ENCODE measurements around the gene SLCO4A1. TPM values are rescaled to one million over a fixed set of nuclear protein-coding genes. Genes with fewer than 3 reads are reported as not detected.

The SLCO4A1 gene
- total and polyA plus RNA-seq, 9 of the 15 experiments (the other 6 are each of a cell fraction or from before 2014, with no cell fraction given) = 1.6 to 21.9 (median 12.8) TPM

DNA sequence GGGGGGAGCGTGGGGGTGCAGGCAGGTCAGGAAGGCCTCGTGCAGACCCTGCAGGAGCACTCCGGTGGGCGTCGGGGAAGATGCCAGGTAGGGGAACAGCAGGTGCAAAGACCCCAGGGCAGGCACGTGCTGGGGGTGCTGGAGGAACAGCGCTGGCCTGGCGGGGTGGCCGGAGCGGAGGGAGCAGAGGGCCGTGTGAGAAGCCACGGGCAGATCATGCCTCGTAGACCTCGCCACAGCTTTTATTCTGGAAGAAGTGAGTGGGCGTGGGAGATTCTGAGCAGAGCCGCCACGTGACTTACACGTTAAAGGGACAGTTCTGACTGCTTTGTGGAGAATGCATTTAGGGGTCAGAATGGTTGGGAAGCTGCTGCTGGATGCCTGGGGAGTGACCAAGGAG lies 75.6 kb downstream of the SLCO4A1 start (continued):
- TF ChIP-seq, protein P1, sequence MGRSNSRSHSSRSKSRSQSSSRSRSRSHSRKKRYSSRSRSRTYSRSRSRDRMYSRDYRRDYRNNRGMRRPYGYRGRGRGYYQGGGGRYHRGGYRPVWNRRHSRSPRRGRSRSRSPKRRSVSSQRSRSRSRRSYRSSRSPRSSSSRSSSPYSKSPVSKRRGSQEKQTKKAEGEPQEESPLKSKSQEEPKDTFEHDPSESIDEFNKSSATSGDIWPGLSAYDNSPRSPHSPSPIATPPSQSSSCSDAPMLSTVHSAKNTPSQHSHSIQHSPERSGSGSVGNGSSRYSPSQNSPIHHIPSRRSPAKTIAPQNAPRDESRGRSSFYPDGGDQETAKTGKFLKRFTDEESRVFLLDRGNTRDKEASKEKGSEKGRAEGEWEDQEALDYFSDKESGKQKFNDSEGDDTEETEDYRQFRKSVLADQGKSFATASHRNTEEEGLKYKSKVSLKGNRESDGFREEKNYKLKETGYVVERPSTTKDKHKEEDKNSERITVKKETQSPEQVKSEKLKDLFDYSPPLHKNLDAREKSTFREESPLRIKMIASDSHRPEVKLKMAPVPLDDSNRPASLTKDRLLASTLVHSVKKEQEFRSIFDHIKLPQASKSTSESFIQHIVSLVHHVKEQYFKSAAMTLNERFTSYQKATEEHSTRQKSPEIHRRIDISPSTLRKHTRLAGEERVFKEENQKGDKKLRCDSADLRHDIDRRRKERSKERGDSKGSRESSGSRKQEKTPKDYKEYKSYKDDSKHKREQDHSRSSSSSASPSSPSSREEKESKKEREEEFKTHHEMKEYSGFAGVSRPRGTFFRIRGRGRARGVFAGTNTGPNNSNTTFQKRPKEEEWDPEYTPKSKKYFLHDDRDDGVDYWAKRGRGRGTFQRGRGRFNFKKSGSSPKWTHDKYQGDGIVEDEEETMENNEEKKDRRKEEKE (IDR thresholded peaks at IDR 0.05; ENCODE audit: borderline replicate concordance in 1 of 2, control insufficient read depth in 1 of 2, low read depth in 2 of 2, low read length in 1 of 2) = no peak
- TF ChIP-seq KLF1 (tag; IDR thresholded peaks at IDR 0.05) (no peak), SMARCB1 (IDR thresholded peaks at IDR 0.05; ENCODE audit: insufficient read length, low read depth) (no peak), ZNF586 (CRISPR knock-in tag; conservative IDR thresholded peaks at IDR 0.05) (no peak), IRF2 (CRISPR knock-in tag; IDR thresholded peaks at IDR 0.05) (no peak)
- TF ChIP-seq, protein P2, sequence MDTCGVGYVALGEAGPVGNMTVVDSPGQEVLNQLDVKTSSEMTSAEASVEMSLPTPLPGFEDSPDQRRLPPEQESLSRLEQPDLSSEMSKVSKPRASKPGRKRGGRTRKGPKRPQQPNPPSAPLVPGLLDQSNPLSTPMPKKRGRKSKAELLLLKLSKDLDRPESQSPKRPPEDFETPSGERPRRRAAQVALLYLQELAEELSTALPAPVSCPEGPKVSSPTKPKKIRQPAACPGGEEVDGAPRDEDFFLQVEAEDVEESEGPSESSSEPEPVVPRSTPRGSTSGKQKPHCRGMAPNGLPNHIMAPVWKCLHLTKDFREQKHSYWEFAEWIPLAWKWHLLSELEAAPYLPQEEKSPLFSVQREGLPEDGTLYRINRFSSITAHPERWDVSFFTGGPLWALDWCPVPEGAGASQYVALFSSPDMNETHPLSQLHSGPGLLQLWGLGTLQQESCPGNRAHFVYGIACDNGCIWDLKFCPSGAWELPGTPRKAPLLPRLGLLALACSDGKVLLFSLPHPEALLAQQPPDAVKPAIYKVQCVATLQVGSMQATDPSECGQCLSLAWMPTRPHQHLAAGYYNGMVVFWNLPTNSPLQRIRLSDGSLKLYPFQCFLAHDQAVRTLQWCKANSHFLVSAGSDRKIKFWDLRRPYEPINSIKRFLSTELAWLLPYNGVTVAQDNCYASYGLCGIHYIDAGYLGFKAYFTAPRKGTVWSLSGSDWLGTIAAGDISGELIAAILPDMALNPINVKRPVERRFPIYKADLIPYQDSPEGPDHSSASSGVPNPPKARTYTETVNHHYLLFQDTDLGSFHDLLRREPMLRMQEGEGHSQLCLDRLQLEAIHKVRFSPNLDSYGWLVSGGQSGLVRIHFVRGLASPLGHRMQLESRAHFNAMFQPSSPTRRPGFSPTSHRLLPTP (IDR thresholded peaks at IDR 0.05; ENCODE audit: borderline replicate concordance, extremely low read depth, insufficient read length) = no peak

Data from K562 (cell line).